H9 (cell line): ENCODE measurements around the gene GNA12. TPM values are rescaled to one million over a fixed set of nuclear protein-coding genes. Genes with fewer than 3 reads are reported as not detected.

ENCODE experiments used
- DNase-seq: peaks from one replicate; pipeline ENCODE4 v3.0.0-alpha.2; 2017
- H2AFZ ChIP-seq: one replicate; pipeline ENCODE4 v1.6.1; 2013; ENCODE audit warnings: mild to moderate bottlenecking, low read length, control low read depth, moderate library complexity
- H2AK5ac ChIP-seq: 2 replicates; pipeline ENCODE4 v1.6.1; 2013; ENCODE audit warnings: low read length, control low read depth, mixed read lengths; ENCODE audit not compliant: insufficient read length
- H2BK120ac ChIP-seq: one replicate; pipeline ENCODE4 v1.6.1; 2013; ENCODE audit warnings: low read depth, mild to moderate bottlenecking, low read length, control low read depth, inconsistent platforms; ENCODE audit not compliant: poor library complexity, severe bottlenecking
- H2BK12ac ChIP-seq: 2 replicates; pipeline ENCODE4 v1.6.1; 2013; ENCODE audit warnings: low read length, control low read depth, mixed read lengths, low read depth; ENCODE audit not compliant: insufficient read length
- H2BK15ac ChIP-seq: 2 replicates; pipeline ENCODE4 v1.6.1; 2013; ENCODE audit warnings: low read depth, low read length, control low read depth
- H2BK20ac ChIP-seq: one replicate; pipeline ENCODE4 v1.6.1; 2013; ENCODE audit warnings: low read depth, mild to moderate bottlenecking, low read length, control low read depth, inconsistent platforms; ENCODE audit not compliant: poor library complexity, severe bottlenecking
- H2BK5ac ChIP-seq: 2 replicates; pipeline ENCODE4 v1.6.1; 2013; ENCODE audit warnings: low read length, control low read depth, mixed read lengths; ENCODE audit not compliant: insufficient read length
- H3K14ac ChIP-seq: 2 replicates; pipeline ENCODE4 v1.6.1; 2013; ENCODE audit warnings: low read length, control low read depth; ENCODE audit not compliant: insufficient read depth
- H3K18ac ChIP-seq: 2 replicates; pipeline ENCODE4 v1.6.1; 2013; ENCODE audit warnings: low read depth, mild to moderate bottlenecking, mixed read lengths, low read length, control low read depth; ENCODE audit not compliant: insufficient read length
- H3K23ac ChIP-seq: 2 replicates; pipeline ENCODE4 v1.6.1; 2013; ENCODE audit warnings: low read length, control low read depth, mixed read lengths, low read depth; ENCODE audit not compliant: insufficient read length
- H3K23me2 ChIP-seq: 2 replicates; pipeline ENCODE4 v1.6.1; 2013; ENCODE audit warnings: low read depth, mild to moderate bottlenecking, mixed read lengths, low read length, control low read depth; ENCODE audit not compliant: insufficient read length, poor library complexity, severe bottlenecking
- H3K27ac ChIP-seq: 2 replicates; pipeline ENCODE4 v1.5.1; 2013; ENCODE audit warnings: low read length, control low read depth, mixed read lengths, low read depth; ENCODE audit not compliant: insufficient read length
- H3K27me3 ChIP-seq: 2 replicates; pipeline ENCODE4 v1.6.1; 2013; ENCODE audit warnings: low read length, control low read depth, inconsistent platforms; ENCODE audit not compliant: insufficient read depth
- H3K4ac ChIP-seq: 2 replicates; pipeline ENCODE4 v1.6.1; 2013; ENCODE audit warnings: low read depth, mild to moderate bottlenecking, control low read depth, inconsistent platforms, low read length, moderate library complexity
- H3K4me1 ChIP-seq: 2 replicates; pipeline ENCODE4 v1.6.1; 2013; ENCODE audit warnings: low read length, control low read depth, inconsistent platforms; ENCODE audit not compliant: insufficient read depth
- H3K4me2 ChIP-seq: 2 replicates; pipeline ENCODE4 v1.6.1; 2013; ENCODE audit warnings: low read length, control low read depth, mixed read lengths; ENCODE audit not compliant: insufficient read length, insufficient read depth
- H3K56ac ChIP-seq: 2 replicates; pipeline ENCODE4 v1.6.1; 2013; ENCODE audit warnings: low read depth, mild to moderate bottlenecking, mixed read lengths, low read length, control low read depth; ENCODE audit not compliant: insufficient read length
- H3K79me1 ChIP-seq: 2 replicates; pipeline ENCODE4 v1.6.1; 2013; ENCODE audit warnings: low read depth, mild to moderate bottlenecking, moderate library complexity, low read length, control low read depth, inconsistent platforms; ENCODE audit not compliant: insufficient read depth, poor library complexity, severe bottlenecking
- H3K79me2 ChIP-seq: 2 replicates; pipeline ENCODE4 v1.6.1; 2013; ENCODE audit warnings: low read length, control low read depth, inconsistent platforms; ENCODE audit not compliant: insufficient read depth
- H3K9ac ChIP-seq: 2 replicates; pipeline ENCODE4 v1.6.1; 2013; ENCODE audit warnings: low read length, control low read depth, mixed read lengths; ENCODE audit not compliant: insufficient read length; ENCODE audit errors: extremely low read depth
- H3K9me3 ChIP-seq: one replicate; pipeline ENCODE4 v1.6.1; 2013; ENCODE audit warnings: low read depth, low read length, inconsistent platforms; ENCODE audit not compliant: control insufficient read depth
- H3T11ph ChIP-seq: one replicate; pipeline ENCODE4 v1.6.1; 2013; ENCODE audit warnings: mild to moderate bottlenecking, low read length, control low read depth, inconsistent platforms
- H4K20me1 ChIP-seq: one replicate; pipeline ENCODE4 v1.6.1; 2013; ENCODE audit not compliant: control insufficient read depth, insufficient read length, insufficient read depth
- H4K5ac ChIP-seq: 2 replicates; pipeline ENCODE4 v1.6.1; 2013; ENCODE audit warnings: low read depth, mild to moderate bottlenecking, mixed read lengths, low read length, control low read depth; ENCODE audit not compliant: insufficient read length
- H4K8ac ChIP-seq: replicated peaks from 2 replicates; pipeline ENCODE4 v1.6.1; 2013; ENCODE audit warnings: low read length, control low read depth, mixed read lengths, low read depth; ENCODE audit not compliant: insufficient read length
- H4K91ac ChIP-seq: 2 replicates; pipeline ENCODE4 v1.6.1; 2013; ENCODE audit warnings: low read depth, mild to moderate bottlenecking, moderate library complexity, mixed read lengths, low read length, control low read depth; ENCODE audit not compliant: insufficient read length
- H3K27ac Mint-ChIP-seq, 3 experiments: 2 replicates in 2 of 3; 3 replicates in 1 of 3; pipeline ENCODE4 v1.8.0; 2020 to 2021; ENCODE audit warnings: mixed read lengths in 3 of 3, mild to moderate bottlenecking in 1 of 3, moderate library complexity in 1 of 3
- H3K27me3 Mint-ChIP-seq: 2 replicates; pipeline ENCODE4 v1.8.0; 2021; ENCODE audit warnings: low read depth, mild to moderate bottlenecking, moderate library complexity, mixed read lengths
- H3K36me3 Mint-ChIP-seq, 3 experiments: 2 replicates in 2 of 3; 3 replicates in 1 of 3; pipeline ENCODE4 v1.8.0; 2020 to 2021; ENCODE audit warnings: low read depth in 3 of 3, mixed read lengths in 3 of 3; ENCODE audit not compliant: insufficient read depth in 1 of 3
- H3K4me1 Mint-ChIP-seq, 2 experiments: 2 replicates each; pipeline ENCODE4 v1.8.0; 2020; ENCODE audit warnings: mixed read lengths in 2 of 2
- H3K4me3 Mint-ChIP-seq, 2 experiments: 2 replicates in 1 of 2; 3 replicates in 1 of 2; pipeline ENCODE4 v1.8.0; 2020 to 2021; ENCODE audit warnings: mild to moderate bottlenecking in 2 of 2, mixed read lengths in 2 of 2, moderate library complexity in 1 of 2
- H3K9me3 Mint-ChIP-seq, 2 experiments: 2 replicates in 1 of 2; 3 replicates in 1 of 2; pipeline ENCODE4 v1.8.0; 2020; ENCODE audit warnings: mild to moderate bottlenecking in 2 of 2, mixed read lengths in 2 of 2, moderate library complexity in 1 of 2
- CTCF ChIP-seq: fragments of 200-600 bp; sonication (generic); conservative IDR thresholded peaks from 3 replicates; pipeline ENCODE4 v1.8.0; 2021; ENCODE audit warnings: antibody characterized with exemption, mild to moderate bottlenecking
- WGBS: extraction: QIAGEN DNeasy Blood & Tissue Kit; methylation state at CpG from one replicate; pipeline ENCODE4 v1.1.7; 2013; ENCODE audit warnings: missing lambda C conversion rate, low lambda C conversion rate, mixed read lengths; ENCODE audit not compliant: insufficient read length; ENCODE audit errors: extremely low coverage; 5-methylcytosine and 5-hydroxymethylcytosine counted together
- total RNA-seq: library from RNA; stranded (reverse); gene quantifications from 2 replicates; pipeline ENCODE4 v1.2.1, GENCODE V29; 2021

Gene GNA12
- total RNA-seq, 1 experiment from 2014 or later: 60.2 TPM

- WGBS: 100% methylated on average over 1 of the region's 6 CpGs
- Histone ChIP-seq H4K8ac (peak overlapping the region; percentile 0), H3K18ac (no peak overlapping the region), H3K79me2 (no peaks in the 10 kb centered on the region), H3K4me1 (no peaks in the 10 kb centered on the region), H2BK15ac (no peak overlapping the region), H2BK20ac (no peak overlapping the region), H2BK5ac (no peak overlapping the region), H2BK120ac (no peak overlapping the region), H3K23me2 (peaks cover 4% of the 10 kb centered on the region), H3K9me3 (no peaks in the 10 kb centered on the region), H3K56ac (no peak overlapping the region), H3K27me3 (no peaks in the 10 kb centered on the region), H4K5ac (no peak overlapping the region), H4K20me1 (no peaks in the 10 kb centered on the region), H3K14ac (no peak overlapping the region), H2AK5ac (no peak overlapping the region), H3K4me2 (no peak overlapping the region), H3K4ac (no peak overlapping the region), H3T11ph (no peak overlapping the region), H2AFZ (no peak overlapping the region), H3K27ac (no peak overlapping the region), H3K23ac (no peak overlapping the region), H4K91ac (no peak overlapping the region), H3K79me1 (no peaks in the 10 kb centered on the region), H3K9ac (no peak overlapping the region), H2BK12ac (no peak overlapping the region)
- H3K27me3 Mint-ChIP-seq: no peaks in the 10 kb centered on the region
- no peaks in the 10 kb centered on the region; a peak in 3 of 5 replicates for H3K9me3 Mint-ChIP-seq
- DNase-seq: no peak
- no peak for TF ChIP-seq CTCF
- no peaks in the 10 kb centered on the region; a peak in 1 of 7 replicates for H3K36me3 Mint-ChIP-seq
- no peak overlapping the region for H3K27ac Mint-ChIP-seq
- no peak overlapping the region for H3K4me3 Mint-ChIP-seq
- peaks cover 2 to 3% of the 10 kb centered on the region in 2 experiments for H3K4me1 Mint-ChIP-seq
Measured at GRCh38 chr7:2849941-2850766, 6.0 kb upstream of the GNA12 start.
